ENCODE measurements around the gene WFDC8. TPM values are rescaled to one million over a fixed set of nuclear protein-coding genes. Genes with fewer than 3 reads are reported as not detected.

WFDC8 gene

GRCh38 chr20:45509091-45509490 is 70.0 kb downstream of the WFDC8 start:
- no peak overlapping the region for H3K4me2 ChIP-seq (ENCODE audit: low read length)
- no peaks in the 10 kb centered on the region for H3K4me1 ChIP-seq (ENCODE audit: control insufficient read depth, insufficient read depth, low read length)
- H3K4me3 ChIP-seq (ENCODE audit: low read length), result no peak overlapping the region
- peaks cover 38% of the 10 kb centered on the region for H3K27me3 ChIP-seq (ENCODE audit: control insufficient read depth, insufficient read depth, low read length)
- no peaks in the 10 kb centered on the region for H3K36me3 ChIP-seq (ENCODE audit: insufficient read depth, low read length)
- H3K9ac ChIP-seq (ENCODE audit: low read depth, low read length), result no peak overlapping the region
- no peaks in the 10 kb centered on the region for H3K9me3 ChIP-seq (replicated peaks; ENCODE audit: low read length)

- Histone ChIP-seq H3K4me1 (ENCODE audit: control insufficient read depth, insufficient read depth, low read length) (no peaks in the 10 kb centered on the region), H3K9me3 (replicated peaks; ENCODE audit: low read length) (no peaks in the 10 kb centered on the region), H3K9ac (ENCODE audit: low read depth, low read length) (no peak overlapping the region), H3K27me3 (ENCODE audit: control insufficient read depth, insufficient read depth, low read length) (peaks cover 32% of the 10 kb centered on the region), H3K36me3 (ENCODE audit: insufficient read depth, low read length) (no peaks in the 10 kb centered on the region), H3K4me3 (ENCODE audit: low read length) (no peak overlapping the region), H3K4me2 (ENCODE audit: low read length) (no peak overlapping the region)
These were observed 70.8 kb downstream of the WFDC8 start for GRCh38 chr20:45508068-45508886.

- H3K36me3 ChIP-seq (ENCODE audit: insufficient read depth, low read length), result no peaks in the 10 kb centered on the region
- no peak overlapping the region for H3K4me3 ChIP-seq (ENCODE audit: low read length)
- peaks cover 26% of the 10 kb centered on the region for H3K27me3 ChIP-seq (ENCODE audit: control insufficient read depth, insufficient read depth, low read length)
- no peaks in the 10 kb centered on the region for H3K9me3 ChIP-seq (replicated peaks; ENCODE audit: low read length)
- no peak overlapping the region for H3K9ac ChIP-seq (ENCODE audit: low read depth, low read length)
- no peak overlapping the region for H3K4me2 ChIP-seq (ENCODE audit: low read length)
- H3K4me1 ChIP-seq (ENCODE audit: control insufficient read depth, insufficient read depth, low read length), result no peaks in the 10 kb centered on the region
These were observed 71.9 kb downstream of the WFDC8 start for GRCh38 chr20:45507011-45507820.

- peaks cover 30% of the 10 kb centered on the region for H3K27me3 ChIP-seq (ENCODE audit: control insufficient read depth, insufficient read depth, low read length)
These were observed 72.7 kb downstream of the WFDC8 start for GRCh38 chr20:45506398-45506797.

GRCh38 chr20:45503403-45503802 is 75.7 kb downstream of the WFDC8 start:
- no peaks in the 10 kb centered on the region for H3K4me1 ChIP-seq (ENCODE audit: control insufficient read depth, insufficient read depth, low read length)
- H3K9me3 ChIP-seq (replicated peaks; ENCODE audit: low read length), result no peaks in the 10 kb centered on the region
- H3K4me2 ChIP-seq (ENCODE audit: low read length), result no peak overlapping the region
- no peak overlapping the region for H3K9ac ChIP-seq (ENCODE audit: low read depth, low read length)
- H3K36me3 ChIP-seq (ENCODE audit: insufficient read depth, low read length), result no peaks in the 10 kb centered on the region
- H3K4me3 ChIP-seq (ENCODE audit: low read length), result no peak overlapping the region
- H3K27me3 ChIP-seq (ENCODE audit: control insufficient read depth, insufficient read depth, low read length), result peaks cover 49% of the 10 kb centered on the region

More at GRCh38 chr20:45506398-45506797, 72.7 kb downstream of the WFDC8 start:
- no peaks in the 10 kb centered on the region for H3K36me3 ChIP-seq (ENCODE audit: insufficient read depth, low read length)
- H3K9me3 ChIP-seq (replicated peaks; ENCODE audit: low read length), result no peaks in the 10 kb centered on the region
- H3K4me3 ChIP-seq (ENCODE audit: low read length), result no peak overlapping the region
- H3K4me1 ChIP-seq (ENCODE audit: control insufficient read depth, insufficient read depth, low read length), result no peaks in the 10 kb centered on the region
- H3K4me2 ChIP-seq (ENCODE audit: low read length), result no peak overlapping the region
- H3K9ac ChIP-seq (ENCODE audit: low read depth, low read length), result no peak overlapping the region

GRCh38 chr20:45502561-45502960 is 76.5 kb downstream of the WFDC8 start:
- Histone ChIP-seq H3K9me3 (replicated peaks; ENCODE audit: low read length) (no peaks in the 10 kb centered on the region), H3K27me3 (ENCODE audit: control insufficient read depth, insufficient read depth, low read length) (peaks cover 51% of the 10 kb centered on the region), H3K4me1 (ENCODE audit: control insufficient read depth, insufficient read depth, low read length) (no peaks in the 10 kb centered on the region), H3K4me2 (ENCODE audit: low read length) (no peak overlapping the region), H3K4me3 (ENCODE audit: low read length) (no peak overlapping the region), H3K9ac (ENCODE audit: low read depth, low read length) (no peak overlapping the region), H3K36me3 (ENCODE audit: insufficient read depth, low read length) (no peaks in the 10 kb centered on the region)

Small RNAs within 50 kb of the gene (small RNA-seq; reads per million reads assigned to genes)
- gene AL031663.1 (not detected), gene HSPD1P21 (not detected), gene RNA5SP485 (not detected)
